CD4-positive, alpha-beta T cell (primary cell): ENCODE data around the gene TTLL12. TPM values are rescaled to one million over a fixed set of nuclear protein-coding genes. Genes with fewer than 3 reads are reported as not detected.

Source experiments
- ATAC-seq: fragments of 200-7000 bp; cut with Tn5 transposase; one replicate; pipeline ENCODE4 v1.10.0; 2022; ENCODE audit warnings: mild to moderate bottlenecking; ENCODE audit not compliant: poor library complexity
- CTCF ChIA-PET: fragments of 350-600 bp; sonication (Branson Sonifier 250); formaldehyde crosslinking; loops from one replicate; lab custom pipeline; 2021; ENCODE audit warnings: antibody characterized with exemption, inconsistent platforms; lab: Charles Lee
- POLR2A ChIA-PET: fragments of 350-600 bp; sonication (Branson Sonifier 250); formaldehyde crosslinking; loops from one replicate; lab custom pipeline; 2021; ENCODE audit warnings: antibody characterized with exemption, inconsistent platforms; lab: Charles Lee
- DNase-seq, 14 experiments: peaks; one replicate each; pipeline ENCODE4 v3.0.0-alpha.2; 2013 to 2020; ENCODE audit warnings: mixed read lengths in 2 of 14
- H3K27ac ChIP-seq, 2 donors: one replicate each; pipeline versions ENCODE4 v1.5.1 to v1.7.0; 2013; ENCODE audit warnings: low read length in 2 of 2, low read depth in 1 of 2, mild to moderate bottlenecking in 1 of 2
- H3K27me3 ChIP-seq, 2 experiments: 1 replicate in 1 of 2; 2 replicates in 1 of 2; pipeline versions ENCODE4 v1.6.1 to v1.7.0; 2013; ENCODE audit warnings: low read length in 2 of 2, control low read depth in 1 of 2, mild to moderate bottlenecking in 1 of 2, moderate library complexity in 1 of 2; ENCODE audit not compliant: insufficient read depth in 2 of 2, control insufficient read depth in 1 of 2
- H3K36me3 ChIP-seq: one replicate; pipeline ENCODE4 v1.6.1; 2013; ENCODE audit warnings: low read length, control low read depth; ENCODE audit not compliant: insufficient read depth
- H3K4me1 ChIP-seq: one replicate; pipeline ENCODE4 v1.6.1; 2013; ENCODE audit warnings: low read length, control low read depth; ENCODE audit not compliant: insufficient read depth
- H3K4me3 ChIP-seq: one replicate; pipeline ENCODE4 v1.5.1; 2013; ENCODE audit warnings: mild to moderate bottlenecking, low read length, moderate library complexity
- H3K9me3 ChIP-seq, 2 experiments: 1 replicate in 1 of 2; 2 replicates in 1 of 2; pipeline versions ENCODE4 v1.6.1 to v1.7.0; 2013; ENCODE audit warnings: low read length in 2 of 2, mild to moderate bottlenecking in 2 of 2, control low read depth in 1 of 2, moderate library complexity in 1 of 2; ENCODE audit not compliant: control insufficient read depth in 1 of 2, insufficient read depth in 1 of 2
- H3K27ac Mint-ChIP-seq: one replicate; pipeline ENCODE4 v1.8.0; 2020; ENCODE audit warnings: mixed read lengths
- H3K27me3 Mint-ChIP-seq: one replicate; pipeline ENCODE4 v1.8.0; 2021; ENCODE audit warnings: mixed read lengths
- H3K36me3 Mint-ChIP-seq: one replicate; pipeline ENCODE4 v1.8.0; 2021; ENCODE audit warnings: low read depth, mixed read lengths
- H3K4me1 Mint-ChIP-seq: one replicate; pipeline ENCODE4 v1.8.0; 2021; ENCODE audit warnings: low read depth, mixed read lengths
- H3K4me3 Mint-ChIP-seq: one replicate; pipeline ENCODE4 v1.8.0; 2020; ENCODE audit warnings: mild to moderate bottlenecking, mixed read lengths
- H3K9me3 Mint-ChIP-seq: one replicate; pipeline ENCODE4 v1.8.0; 2020; ENCODE audit warnings: mixed read lengths
- intact Hi-C, 2 experiments: fragments of 100-400 bp; cut with DNase I in 1 of 2; cut with micrococcal nuclease in 1 of 2; formaldehyde crosslinking; loops; one replicate each; pipeline versions ENCODE4 v1.15.1 to v1.9.0; 2023 to 2025; cut with DNase I, micrococcal nuclease
- total RNA-seq, 174 experiments: library from RNA in 2 of 174; stranded (reverse) in 2 of 174; gene quantifications; one replicate each; pipeline ENCODE4 v1.2.3 and lab custom pipeline; 2021 to 2026
- TF ChIP-seq, protein P1 (sequence below): fragments of 200-600 bp; IDR thresholded peaks from one replicate; pipeline ENCODE4 v1.8.0; 2022; ENCODE audit warnings: antibody characterized with exemption, mild to moderate bottlenecking

TTLL12 gene
- total RNA-seq, 2 experiments from 2014 or later, result 5.0 to 6.6 TPM

DNA sequence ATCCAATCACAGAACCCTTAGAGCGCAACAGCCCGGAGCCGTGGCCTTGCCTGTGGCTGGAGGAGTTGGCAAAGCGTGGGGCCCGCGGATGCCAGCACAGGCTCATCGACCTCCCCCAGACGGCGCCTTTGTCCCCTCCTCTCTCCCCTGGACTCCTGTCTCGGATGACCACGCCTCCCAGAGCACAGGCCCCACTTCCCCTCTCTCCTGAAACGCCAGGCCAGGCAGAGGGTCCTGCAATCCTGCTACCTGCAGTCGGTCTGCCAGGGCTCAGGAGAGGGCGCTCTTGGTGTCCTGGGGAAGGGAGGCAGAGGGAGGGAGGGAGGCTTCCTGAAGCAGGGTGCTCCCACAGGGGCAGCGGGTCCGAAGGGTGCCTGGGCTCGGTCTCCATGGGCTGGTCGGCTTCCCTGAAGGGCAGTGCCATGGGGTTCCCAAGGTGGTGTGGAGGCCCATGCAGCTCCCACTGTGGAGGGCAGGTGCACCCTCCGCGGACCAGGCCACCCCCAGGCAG is 16.6 kb upstream of the TTLL12 start:
- H3K9me3 Mint-ChIP-seq, result no peaks in the 10 kb centered on the region
- CTCF ChIA-PET, result interaction anchor here (1.3 kb wide), 1 partner anchor 16 kb away, joined by 3 read pairs; no protein-coding TSS in a partner anchor
- Histone ChIP-seq H3K4me1 (peaks cover 23% of the 10 kb centered on the region), H3K27ac (no peak overlapping the region), H3K4me3 (no peak overlapping the region), H3K27me3 (no peaks in the 10 kb centered on the region), H3K9me3 (no peaks in the 10 kb centered on the region), H3K36me3 (no peaks in the 10 kb centered on the region)
- H3K27me3 Mint-ChIP-seq, result no peaks in the 10 kb centered on the region
- intact Hi-C loops, result no loop called here
- POLR2A ChIA-PET, result no interaction called here
- no peak overlapping the region for H3K4me3 Mint-ChIP-seq
- no peaks in the 10 kb centered on the region for H3K36me3 Mint-ChIP-seq
- TF ChIP-seq, protein P1, sequence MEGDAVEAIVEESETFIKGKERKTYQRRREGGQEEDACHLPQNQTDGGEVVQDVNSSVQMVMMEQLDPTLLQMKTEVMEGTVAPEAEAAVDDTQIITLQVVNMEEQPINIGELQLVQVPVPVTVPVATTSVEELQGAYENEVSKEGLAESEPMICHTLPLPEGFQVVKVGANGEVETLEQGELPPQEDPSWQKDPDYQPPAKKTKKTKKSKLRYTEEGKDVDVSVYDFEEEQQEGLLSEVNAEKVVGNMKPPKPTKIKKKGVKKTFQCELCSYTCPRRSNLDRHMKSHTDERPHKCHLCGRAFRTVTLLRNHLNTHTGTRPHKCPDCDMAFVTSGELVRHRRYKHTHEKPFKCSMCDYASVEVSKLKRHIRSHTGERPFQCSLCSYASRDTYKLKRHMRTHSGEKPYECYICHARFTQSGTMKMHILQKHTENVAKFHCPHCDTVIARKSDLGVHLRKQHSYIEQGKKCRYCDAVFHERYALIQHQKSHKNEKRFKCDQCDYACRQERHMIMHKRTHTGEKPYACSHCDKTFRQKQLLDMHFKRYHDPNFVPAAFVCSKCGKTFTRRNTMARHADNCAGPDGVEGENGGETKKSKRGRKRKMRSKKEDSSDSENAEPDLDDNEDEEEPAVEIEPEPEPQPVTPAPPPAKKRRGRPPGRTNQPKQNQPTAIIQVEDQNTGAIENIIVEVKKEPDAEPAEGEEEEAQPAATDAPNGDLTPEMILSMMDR, result no peak
- peaks cover 8% of the 10 kb centered on the region for H3K4me1 Mint-ChIP-seq
- no peak overlapping the region for H3K27ac Mint-ChIP-seq
- DNase-seq, result no peak
- no peak for ATAC-seq

DNA sequence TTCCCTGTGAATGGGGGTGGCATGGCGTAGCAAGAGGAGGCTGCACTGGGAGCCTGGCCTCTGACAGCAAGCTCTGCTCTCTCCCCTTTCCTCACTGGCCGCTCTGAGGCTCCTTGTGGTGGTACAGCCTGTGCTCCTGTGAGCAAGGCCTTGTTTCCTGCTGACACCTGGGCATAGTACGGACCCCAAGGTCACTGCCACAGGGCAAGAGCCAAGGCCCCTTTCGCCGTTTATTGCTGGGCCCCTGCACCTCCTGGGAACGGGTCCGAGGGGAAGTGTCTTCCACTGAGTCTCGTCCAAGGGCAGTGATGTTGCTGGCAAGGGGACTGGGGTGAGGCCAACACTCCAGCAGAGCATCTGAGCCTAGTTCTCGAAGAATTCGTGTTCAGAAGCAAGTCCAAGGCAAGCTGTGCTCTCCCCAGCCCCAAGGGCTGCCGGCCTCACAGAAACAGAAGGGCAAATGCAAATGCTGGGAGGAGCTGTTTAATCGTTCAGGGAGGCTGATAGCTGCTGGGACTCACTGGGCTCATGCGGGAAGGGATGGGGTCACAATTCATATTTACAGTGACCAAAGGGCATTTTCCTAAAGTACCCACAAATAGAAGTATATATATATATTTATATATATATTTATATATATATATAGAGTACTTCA is 15.9 kb upstream of the TTLL12 start:
- peaks cover 23% of the 10 kb centered on the region for H3K4me1 ChIP-seq
- no peaks in the 10 kb centered on the region for H3K9me3 Mint-ChIP-seq
- no peaks in the 10 kb centered on the region for H3K36me3 Mint-ChIP-seq
- ChIA-PET CTCF (interaction anchor here (1.3 kb wide), 1 partner anchor 15 kb away, joined by 3 read pairs; no protein-coding TSS in a partner anchor), POLR2A (no interaction called here)
- H3K4me1 Mint-ChIP-seq, result peaks cover 8% of the 10 kb centered on the region
- H3K27ac ChIP-seq, result no peak overlapping the region
- H3K4me3 ChIP-seq, result no peak overlapping the region
- ATAC-seq (no peak), DNase-seq (no peak)
- no peaks in the 10 kb centered on the region for H3K36me3 ChIP-seq
- no peaks in the 10 kb centered on the region for H3K27me3 Mint-ChIP-seq
- H3K9me3 ChIP-seq, result no peaks in the 10 kb centered on the region
- no peak overlapping the region for H3K4me3 Mint-ChIP-seq
- H3K27me3 ChIP-seq, result no peaks in the 10 kb centered on the region
- TF ChIP-seq, protein P1, result no peak
- H3K27ac Mint-ChIP-seq, result no peak overlapping the region
- intact Hi-C loops, result no loop called here

DNA sequence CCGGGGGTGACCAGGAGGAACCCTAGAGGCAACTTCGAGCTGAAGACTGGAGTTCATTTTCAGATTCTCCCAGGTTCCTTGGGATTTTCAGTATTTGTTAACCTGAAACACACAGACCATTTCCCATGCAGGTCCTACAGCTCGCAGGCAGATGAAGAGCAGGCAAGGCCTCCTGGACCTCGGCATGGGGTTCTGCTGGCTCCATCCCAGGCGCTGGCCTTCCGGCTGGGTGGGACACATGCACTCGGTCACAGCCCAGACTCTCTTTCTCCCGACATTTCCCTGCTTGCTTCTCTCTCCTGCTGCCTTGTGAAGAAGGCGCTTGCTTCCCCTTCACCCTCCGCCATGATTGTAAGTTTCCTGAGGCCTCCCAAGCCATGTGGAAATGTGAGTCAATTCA is 15.4 kb upstream of the TTLL12 start:
- DNase-seq (no peak), ATAC-seq (no peak)
- no peaks in the 10 kb centered on the region for H3K9me3 Mint-ChIP-seq
- H3K9me3 ChIP-seq, result no peaks in the 10 kb centered on the region
- H3K36me3 ChIP-seq, result no peaks in the 10 kb centered on the region
- H3K4me3 ChIP-seq, result no peak overlapping the region
- H3K4me1 ChIP-seq, result peaks cover 23% of the 10 kb centered on the region
- no peaks in the 10 kb centered on the region for H3K27me3 Mint-ChIP-seq
- no peaks in the 10 kb centered on the region for H3K27me3 ChIP-seq
- no peak overlapping the region for H3K4me3 Mint-ChIP-seq
- TF ChIP-seq, protein P1, result no peak
- ChIA-PET CTCF (interaction anchor here (1.3 kb wide), 1 partner anchor 15 kb away, joined by 3 read pairs; no protein-coding TSS in a partner anchor), POLR2A (no interaction called here)
- H3K4me1 Mint-ChIP-seq, result peaks cover 8% of the 10 kb centered on the region
- intact Hi-C loops, result no loop called here
- H3K27ac Mint-ChIP-seq, result no peak overlapping the region
- no peaks in the 10 kb centered on the region for H3K36me3 Mint-ChIP-seq
- H3K27ac ChIP-seq, result no peak overlapping the region
